22Rv1 (cell line): ENCODE measurements around the gene UBL4B.

Experiments
- ZFX ChIP-seq: fragments of 450-650 bp; IDR thresholded peaks from 2 replicates; pipeline ENCODE4 v1.6.1; 2017; ENCODE audit warnings: antibody characterized with exemption, borderline replicate concordance
- TF ChIP-seq, protein P1 (sequence below): fragments of 450-650 bp; IDR thresholded peaks from 2 replicates; pipeline ENCODE4 v1.5.1; 2017; ENCODE audit warnings: mild to moderate bottlenecking

- TF ChIP-seq, protein P1, sequence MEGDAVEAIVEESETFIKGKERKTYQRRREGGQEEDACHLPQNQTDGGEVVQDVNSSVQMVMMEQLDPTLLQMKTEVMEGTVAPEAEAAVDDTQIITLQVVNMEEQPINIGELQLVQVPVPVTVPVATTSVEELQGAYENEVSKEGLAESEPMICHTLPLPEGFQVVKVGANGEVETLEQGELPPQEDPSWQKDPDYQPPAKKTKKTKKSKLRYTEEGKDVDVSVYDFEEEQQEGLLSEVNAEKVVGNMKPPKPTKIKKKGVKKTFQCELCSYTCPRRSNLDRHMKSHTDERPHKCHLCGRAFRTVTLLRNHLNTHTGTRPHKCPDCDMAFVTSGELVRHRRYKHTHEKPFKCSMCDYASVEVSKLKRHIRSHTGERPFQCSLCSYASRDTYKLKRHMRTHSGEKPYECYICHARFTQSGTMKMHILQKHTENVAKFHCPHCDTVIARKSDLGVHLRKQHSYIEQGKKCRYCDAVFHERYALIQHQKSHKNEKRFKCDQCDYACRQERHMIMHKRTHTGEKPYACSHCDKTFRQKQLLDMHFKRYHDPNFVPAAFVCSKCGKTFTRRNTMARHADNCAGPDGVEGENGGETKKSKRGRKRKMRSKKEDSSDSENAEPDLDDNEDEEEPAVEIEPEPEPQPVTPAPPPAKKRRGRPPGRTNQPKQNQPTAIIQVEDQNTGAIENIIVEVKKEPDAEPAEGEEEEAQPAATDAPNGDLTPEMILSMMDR = peak; percentile 81
- no peak for TF ChIP-seq ZFX
Measured at GRCh38 chr1:110087812-110088738, 24.2 kb upstream of the UBL4B start.
